ENCODE results near the gene GAB2.

Gene GAB2

DNA sequence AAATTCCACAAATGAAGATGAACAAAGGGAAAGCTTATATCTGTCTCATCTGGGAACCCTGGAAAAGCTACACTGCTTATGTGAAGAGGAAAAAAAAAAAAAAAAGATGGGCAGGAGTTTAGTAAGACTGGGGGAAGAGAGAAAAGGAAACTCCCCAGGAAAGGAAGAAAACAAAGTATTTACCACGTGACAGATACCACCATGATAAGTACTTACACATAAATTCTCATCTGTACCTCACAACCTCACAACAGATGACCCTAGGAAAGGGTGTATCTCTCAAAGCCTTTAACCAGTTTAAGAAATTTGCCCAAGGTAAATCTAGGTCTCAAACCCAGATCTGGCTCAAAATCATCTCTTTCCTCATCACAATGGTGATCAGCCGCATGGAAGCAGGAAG, 77.1 kb downstream of the GAB2 start:
- ATAC-seq, result no peak
- no peak for TF ChIP-seq ISL1 (CRISPR knock-in tag; IDR thresholded peaks at IDR 0.05)
- no peak for TF ChIP-seq RARB (CRISPR knock-in tag; IDR thresholded peaks at IDR 0.05)
- TF ChIP-seq ZNF565 (CRISPR knock-in tag; conservative IDR thresholded peaks at IDR 0.05; ENCODE audit: low read depth), result no peak
- TF ChIP-seq ZFP3 (CRISPR knock-in tag; IDR thresholded peaks at IDR 0.05), result no peak
- TF ChIP-seq ZC3H10 (CRISPR knock-in tag; IDR thresholded peaks at IDR 0.05), result no peak
- TF ChIP-seq OSR1 (CRISPR knock-in tag; IDR thresholded peaks at IDR 0.05), result no peak
- TF ChIP-seq ESRRG (CRISPR knock-in tag; IDR thresholded peaks at IDR 0.05), result no peak
- TF ChIP-seq, protein P1, sequence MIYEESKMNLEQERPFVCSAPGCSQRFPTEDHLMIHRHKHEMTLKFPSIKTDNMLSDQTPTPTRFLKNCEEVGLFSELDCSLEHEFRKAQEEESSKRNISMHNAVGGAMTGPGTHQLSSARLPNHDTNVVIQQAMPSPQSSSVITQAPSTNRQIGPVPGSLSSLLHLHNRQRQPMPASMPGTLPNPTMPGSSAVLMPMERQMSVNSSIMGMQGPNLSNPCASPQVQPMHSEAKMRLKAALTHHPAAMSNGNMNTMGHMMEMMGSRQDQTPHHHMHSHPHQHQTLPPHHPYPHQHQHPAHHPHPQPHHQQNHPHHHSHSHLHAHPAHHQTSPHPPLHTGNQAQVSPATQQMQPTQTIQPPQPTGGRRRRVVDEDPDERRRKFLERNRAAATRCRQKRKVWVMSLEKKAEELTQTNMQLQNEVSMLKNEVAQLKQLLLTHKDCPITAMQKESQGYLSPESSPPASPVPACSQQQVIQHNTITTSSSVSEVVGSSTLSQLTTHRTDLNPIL (CRISPR knock-in tag; IDR thresholded peaks at IDR 0.05; ENCODE audit: low read depth), result no peak
- TF ChIP-seq GLIS3 (CRISPR knock-in tag; IDR thresholded peaks at IDR 0.05), result no peak
- TF ChIP-seq ZNF70 (CRISPR knock-in tag; IDR thresholded peaks at IDR 0.05), result no peak
- TF ChIP-seq, protein P2, sequence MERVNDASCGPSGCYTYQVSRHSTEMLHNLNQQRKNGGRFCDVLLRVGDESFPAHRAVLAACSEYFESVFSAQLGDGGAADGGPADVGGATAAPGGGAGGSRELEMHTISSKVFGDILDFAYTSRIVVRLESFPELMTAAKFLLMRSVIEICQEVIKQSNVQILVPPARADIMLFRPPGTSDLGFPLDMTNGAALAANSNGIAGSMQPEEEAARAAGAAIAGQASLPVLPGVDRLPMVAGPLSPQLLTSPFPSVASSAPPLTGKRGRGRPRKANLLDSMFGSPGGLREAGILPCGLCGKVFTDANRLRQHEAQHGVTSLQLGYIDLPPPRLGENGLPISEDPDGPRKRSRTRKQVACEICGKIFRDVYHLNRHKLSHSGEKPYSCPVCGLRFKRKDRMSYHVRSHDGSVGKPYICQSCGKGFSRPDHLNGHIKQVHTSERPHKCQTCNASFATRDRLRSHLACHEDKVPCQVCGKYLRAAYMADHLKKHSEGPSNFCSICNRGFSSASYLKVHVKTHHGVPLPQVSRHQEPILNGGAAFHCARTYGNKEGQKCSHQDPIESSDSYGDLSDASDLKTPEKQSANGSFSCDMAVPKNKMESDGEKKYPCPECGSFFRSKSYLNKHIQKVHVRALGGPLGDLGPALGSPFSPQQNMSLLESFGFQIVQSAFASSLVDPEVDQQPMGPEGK (CRISPR knock-in tag; IDR thresholded peaks at IDR 0.05; ENCODE audit: borderline replicate concordance), result no peak
- TF ChIP-seq, protein P3, sequence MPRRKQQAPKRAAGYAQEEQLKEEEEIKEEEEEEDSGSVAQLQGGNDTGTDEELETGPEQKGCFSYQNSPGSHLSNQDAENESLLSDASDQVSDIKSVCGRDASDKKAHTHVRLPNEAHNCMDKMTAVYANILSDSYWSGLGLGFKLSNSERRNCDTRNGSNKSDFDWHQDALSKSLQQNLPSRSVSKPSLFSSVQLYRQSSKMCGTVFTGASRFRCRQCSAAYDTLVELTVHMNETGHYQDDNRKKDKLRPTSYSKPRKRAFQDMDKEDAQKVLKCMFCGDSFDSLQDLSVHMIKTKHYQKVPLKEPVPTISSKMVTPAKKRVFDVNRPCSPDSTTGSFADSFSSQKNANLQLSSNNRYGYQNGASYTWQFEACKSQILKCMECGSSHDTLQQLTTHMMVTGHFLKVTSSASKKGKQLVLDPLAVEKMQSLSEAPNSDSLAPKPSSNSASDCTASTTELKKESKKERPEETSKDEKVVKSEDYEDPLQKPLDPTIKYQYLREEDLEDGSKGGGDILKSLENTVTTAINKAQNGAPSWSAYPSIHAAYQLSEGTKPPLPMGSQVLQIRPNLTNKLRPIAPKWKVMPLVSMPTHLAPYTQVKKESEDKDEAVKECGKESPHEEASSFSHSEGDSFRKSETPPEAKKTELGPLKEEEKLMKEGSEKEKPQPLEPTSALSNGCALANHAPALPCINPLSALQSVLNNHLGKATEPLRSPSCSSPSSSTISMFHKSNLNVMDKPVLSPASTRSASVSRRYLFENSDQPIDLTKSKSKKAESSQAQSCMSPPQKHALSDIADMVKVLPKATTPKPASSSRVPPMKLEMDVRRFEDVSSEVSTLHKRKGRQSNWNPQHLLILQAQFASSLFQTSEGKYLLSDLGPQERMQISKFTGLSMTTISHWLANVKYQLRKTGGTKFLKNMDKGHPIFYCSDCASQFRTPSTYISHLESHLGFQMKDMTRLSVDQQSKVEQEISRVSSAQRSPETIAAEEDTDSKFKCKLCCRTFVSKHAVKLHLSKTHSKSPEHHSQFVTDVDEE (CRISPR knock-in tag; IDR thresholded peaks at IDR 0.05), result no peak
- no peak for TF ChIP-seq SNAI2 (CRISPR knock-in tag; IDR thresholded peaks at IDR 0.05)
- TF ChIP-seq, protein P4, sequence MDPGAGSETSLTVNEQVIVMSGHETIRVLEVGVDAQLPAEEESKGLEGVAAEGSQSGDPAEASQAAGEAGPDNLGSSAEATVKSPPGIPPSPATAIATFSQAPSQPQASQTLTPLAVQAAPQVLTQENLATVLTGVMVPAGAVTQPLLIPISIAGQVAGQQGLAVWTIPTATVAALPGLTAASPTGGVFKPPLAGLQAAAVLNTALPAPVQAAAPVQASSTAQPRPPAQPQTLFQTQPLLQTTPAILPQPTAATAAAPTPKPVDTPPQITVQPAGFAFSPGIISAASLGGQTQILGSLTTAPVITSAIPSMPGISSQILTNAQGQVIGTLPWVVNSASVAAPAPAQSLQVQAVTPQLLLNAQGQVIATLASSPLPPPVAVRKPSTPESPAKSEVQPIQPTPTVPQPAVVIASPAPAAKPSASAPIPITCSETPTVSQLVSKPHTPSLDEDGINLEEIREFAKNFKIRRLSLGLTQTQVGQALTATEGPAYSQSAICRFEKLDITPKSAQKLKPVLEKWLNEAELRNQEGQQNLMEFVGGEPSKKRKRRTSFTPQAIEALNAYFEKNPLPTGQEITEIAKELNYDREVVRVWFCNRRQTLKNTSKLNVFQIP (CRISPR knock-in tag; IDR thresholded peaks at IDR 0.05; ENCODE audit: borderline replicate concordance, low read depth), result no peak

DNA sequence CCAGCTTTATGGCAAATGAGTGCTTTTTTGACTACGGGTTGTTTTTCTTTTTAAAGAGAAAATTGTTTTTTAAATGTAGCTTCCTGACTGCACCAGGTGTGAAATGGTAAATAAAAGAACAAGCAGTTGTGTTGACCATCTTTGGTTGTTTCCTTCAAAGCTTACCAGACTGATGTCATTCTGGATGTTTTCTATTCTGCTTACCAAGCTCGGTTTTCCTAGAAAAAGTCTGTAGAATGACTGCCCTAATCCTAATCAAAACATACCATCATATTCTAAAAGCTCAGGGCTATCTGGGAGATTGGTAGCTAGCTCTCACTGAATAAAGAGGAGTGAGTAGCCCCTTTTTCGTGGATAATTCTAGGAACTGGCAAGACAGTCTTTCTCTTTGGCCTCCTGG, 77.7 kb downstream of the GAB2 start:
- TF ChIP-seq ESRRG (CRISPR knock-in tag; IDR thresholded peaks at IDR 0.05) (no peak), PPARA (CRISPR knock-in tag; IDR thresholded peaks at IDR 0.05; ENCODE audit: borderline replicate concordance) (no peak), ZNF565 (CRISPR knock-in tag; conservative IDR thresholded peaks at IDR 0.05; ENCODE audit: low read depth) (no peak), ZC3H10 (CRISPR knock-in tag; IDR thresholded peaks at IDR 0.05) (no peak), CSDC2 (CRISPR knock-in tag; IDR thresholded peaks at IDR 0.05) (no peak), BACH2 (CRISPR knock-in tag; IDR thresholded peaks at IDR 0.05; ENCODE audit: borderline replicate concordance) (no peak), OSR1 (CRISPR knock-in tag; IDR thresholded peaks at IDR 0.05) (no peak), GLIS3 (CRISPR knock-in tag; IDR thresholded peaks at IDR 0.05) (no peak), ZNF70 (CRISPR knock-in tag; IDR thresholded peaks at IDR 0.05) (no peak), ARNTL (CRISPR knock-in tag; IDR thresholded peaks at IDR 0.05; ENCODE audit: borderline replicate concordance, low read depth) (no peak), TOX (CRISPR knock-in tag; IDR thresholded peaks at IDR 0.05; ENCODE audit: borderline replicate concordance) (no peak), RARB (CRISPR knock-in tag; IDR thresholded peaks at IDR 0.05) (no peak), ZFP3 (CRISPR knock-in tag; IDR thresholded peaks at IDR 0.05) (no peak)
- TF ChIP-seq, protein P4 (CRISPR knock-in tag; IDR thresholded peaks at IDR 0.05; ENCODE audit: borderline replicate concordance, low read depth), result no peak
- TF ChIP-seq, protein P1 (CRISPR knock-in tag; IDR thresholded peaks at IDR 0.05; ENCODE audit: low read depth), result no peak
- TF ChIP-seq, protein P3 (CRISPR knock-in tag; IDR thresholded peaks at IDR 0.05), result no peak
- TF ChIP-seq, protein P5, sequence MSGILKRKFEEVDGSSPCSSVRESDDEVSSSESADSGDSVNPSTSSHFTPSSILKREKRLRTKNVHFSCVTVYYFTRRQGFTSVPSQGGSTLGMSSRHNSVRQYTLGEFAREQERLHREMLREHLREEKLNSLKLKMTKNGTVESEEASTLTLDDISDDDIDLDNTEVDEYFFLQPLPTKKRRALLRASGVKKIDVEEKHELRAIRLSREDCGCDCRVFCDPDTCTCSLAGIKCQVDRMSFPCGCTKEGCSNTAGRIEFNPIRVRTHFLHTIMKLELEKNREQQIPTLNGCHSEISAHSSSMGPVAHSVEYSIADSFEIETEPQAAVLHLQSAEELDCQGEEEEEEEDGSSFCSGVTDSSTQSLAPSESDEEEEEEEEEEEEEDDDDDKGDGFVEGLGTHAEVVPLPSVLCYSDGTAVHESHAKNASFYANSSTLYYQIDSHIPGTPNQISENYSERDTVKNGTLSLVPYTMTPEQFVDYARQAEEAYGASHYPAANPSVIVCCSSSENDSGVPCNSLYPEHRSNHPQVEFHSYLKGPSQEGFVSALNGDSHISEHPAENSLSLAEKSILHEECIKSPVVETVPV (CRISPR knock-in tag; IDR thresholded peaks at IDR 0.05), result no peak
- no peak for ATAC-seq

Measured in SK-N-SH treated with all-trans-retinoic acid at 6 μM for 48 hours (cell line).